HEK293 (cell line): ENCODE measurements around the gene GAS2L3.

ENCODE experiments used
- CTCF ChIA-PET: fragments of 350-600 bp; formaldehyde crosslinking; extraction: SDS; loops from one replicate; lab custom pipeline; 2021; ENCODE audit warnings: antibody characterized with exemption; lab: Yijun Ruan, JAX
- POLR2A ChIA-PET: fragments of 300-600 bp; formaldehyde crosslinking; extraction: SDS; loops from one replicate; lab custom pipeline; 2020; ENCODE audit warnings: antibody characterized with exemption, inconsistent platforms; lab: Yijun Ruan, JAX
- H3K27ac ChIP-seq: fragments of 200-500 bp; sonication (Bioruptor generic); 2 replicates; pipeline ENCODE4 v1.5.1; 2014; ENCODE audit warnings: low read depth, low read length, control low read depth, inconsistent platforms; ENCODE audit errors: extremely low read depth
- H3K36me3 ChIP-seq, 2 experiments: fragments of 200-500 bp in 1 of 2; sonication (Bioruptor generic) in 1 of 2; 1 replicate in 1 of 2; 2 replicates in 1 of 2; pipeline ENCODE4 v1.5.1; 2014 to 2017; ENCODE audit warnings: inconsistent platforms in 2 of 2, low read length in 2 of 2; ENCODE audit not compliant: control insufficient read depth in 2 of 2, insufficient read depth in 1 of 2
- H3K4me1 ChIP-seq: fragments of 200-500 bp; sonication (Bioruptor generic); 2 replicates; pipeline ENCODE4 v1.5.1; 2014; ENCODE audit warnings: mild to moderate bottlenecking, low read length, inconsistent platforms; ENCODE audit not compliant: control insufficient read depth, insufficient read depth
- H3K4me3 ChIP-seq: 2 replicates; pipeline ENCODE4 v1.5.1; 2011; ENCODE audit warnings: low read depth, mild to moderate bottlenecking, control low read depth, low read length, moderate library complexity
- H3K9me3 ChIP-seq: fragments of 200-500 bp; sonication (Bioruptor generic); 2 replicates; pipeline ENCODE4 v1.5.1; 2014; ENCODE audit warnings: low read depth, low read length, inconsistent platforms; ENCODE audit not compliant: control insufficient read depth, insufficient read depth
- EGR2 ChIP-seq: fragments of 450-650 bp; formaldehyde crosslinking; IDR thresholded peaks from 2 replicates; pipeline ENCODE4 v1.5.1; 2016; ENCODE audit warnings: low read depth, missing biosample characterization, missing genetic modification characterization
- OVOL3 ChIP-seq: fragments of 450-650 bp; formaldehyde crosslinking; IDR thresholded peaks from 2 replicates; pipeline ENCODE4 v1.5.1; 2016; ENCODE audit warnings: missing biosample characterization, missing genetic modification characterization
- REPIN1 ChIP-seq: fragments of 450-650 bp; formaldehyde crosslinking; IDR thresholded peaks from 2 replicates; pipeline ENCODE4 v1.5.1; 2017; ENCODE audit warnings: missing biosample characterization, missing genetic modification characterization, low read depth
- SCRT1 ChIP-seq: fragments of 450-650 bp; formaldehyde crosslinking; IDR thresholded peaks from 2 replicates; pipeline ENCODE4 v1.5.1; 2016; ENCODE audit warnings: missing biosample characterization, missing genetic modification characterization, borderline replicate concordance
- ZFHX2 ChIP-seq: fragments of 450-650 bp; formaldehyde crosslinking; conservative IDR thresholded peaks from 2 replicates; pipeline ENCODE4 v1.5.1; 2016; ENCODE audit warnings: missing biosample characterization, missing genetic modification characterization
- ZNF174 ChIP-seq: fragments of 450-650 bp; formaldehyde crosslinking; IDR thresholded peaks from 2 replicates; pipeline ENCODE4 v1.5.0; 2017; ENCODE audit warnings: missing biosample characterization, mild to moderate bottlenecking, missing genetic modification characterization
- ZNF24 ChIP-seq: fragments of 450-650 bp; formaldehyde crosslinking; IDR thresholded peaks from 2 replicates; pipeline ENCODE4 v1.5.1; 2016; ENCODE audit warnings: missing biosample characterization, missing genetic modification characterization
- ZNF350 ChIP-seq: fragments of 450-650 bp; formaldehyde crosslinking; IDR thresholded peaks from 2 replicates; pipeline ENCODE4 v1.5.0; 2017; ENCODE audit warnings: missing biosample characterization, mild to moderate bottlenecking, missing genetic modification characterization
- ZNF391 ChIP-seq: fragments of 450-650 bp; formaldehyde crosslinking; IDR thresholded peaks from 2 replicates; pipeline ENCODE4 v1.5.1; 2016; ENCODE audit warnings: low read depth, missing biosample characterization, missing genetic modification characterization, borderline replicate concordance
- ZNF423 ChIP-seq: fragments of 450-650 bp; formaldehyde crosslinking; IDR thresholded peaks from 2 replicates; pipeline ENCODE4 v1.5.1; 2016; ENCODE audit warnings: missing biosample characterization, missing genetic modification characterization
- ZNF433 ChIP-seq: fragments of 450-650 bp; formaldehyde crosslinking; IDR thresholded peaks from 2 replicates; pipeline ENCODE4 v1.5.1; 2016; ENCODE audit warnings: missing biosample characterization, missing genetic modification characterization, low read depth
- ZNF514 ChIP-seq: fragments of 450-650 bp; formaldehyde crosslinking; IDR thresholded peaks from 2 replicates; pipeline ENCODE4 v1.5.1; 2016; ENCODE audit warnings: missing biosample characterization, missing genetic modification characterization
- ZNF529 ChIP-seq: fragments of 450-650 bp; formaldehyde crosslinking; IDR thresholded peaks from 2 replicates; pipeline ENCODE4 v1.5.1; 2017; ENCODE audit warnings: missing genetic modification characterization, missing biosample characterization; ENCODE audit not compliant: insufficient replicate concordance
- ZNF560 ChIP-seq: fragments of 450-650 bp; formaldehyde crosslinking; IDR thresholded peaks from 2 replicates; pipeline ENCODE4 v1.5.1; 2017; ENCODE audit warnings: missing biosample characterization, missing genetic modification characterization, borderline replicate concordance
- ZNF621 ChIP-seq: fragments of 450-650 bp; formaldehyde crosslinking; IDR thresholded peaks from 2 replicates; pipeline ENCODE4 v1.5.1; 2017; ENCODE audit warnings: missing biosample characterization, missing genetic modification characterization
- ZNF629 ChIP-seq: fragments of 450-650 bp; formaldehyde crosslinking; IDR thresholded peaks from 2 replicates; pipeline ENCODE4 v1.5.1; 2017; ENCODE audit warnings: missing biosample characterization, missing genetic modification characterization
- ZNF658 ChIP-seq: fragments of 450-650 bp; formaldehyde crosslinking; IDR thresholded peaks from 2 replicates; pipeline ENCODE4; 2016; ENCODE audit warnings: missing biosample characterization, missing genetic modification characterization
- ZNF76 ChIP-seq: fragments of 450-650 bp; formaldehyde crosslinking; IDR thresholded peaks from 2 replicates; pipeline ENCODE4; 2016; ENCODE audit warnings: low read depth, missing biosample characterization, missing genetic modification characterization, borderline replicate concordance
- ZNF791 ChIP-seq: fragments of 450-650 bp; formaldehyde crosslinking; IDR thresholded peaks from 2 replicates; pipeline ENCODE4 v1.5.1; 2016; ENCODE audit warnings: missing biosample characterization, missing genetic modification characterization
- TF ChIP-seq, protein P1 (sequence below): fragments of 450-650 bp; formaldehyde crosslinking; optimal IDR thresholded peaks from 2 replicates; pipeline ENCODE3; 2016; ENCODE audit warnings: missing biosample characterization, mild to moderate bottlenecking, missing genetic modification characterization
- TF ChIP-seq, protein P2 (sequence below): fragments of 450-650 bp; formaldehyde crosslinking; IDR thresholded peaks from 2 replicates; pipeline ENCODE4 v1.5.1; 2016; ENCODE audit warnings: missing biosample characterization, missing genetic modification characterization
- TF ChIP-seq, protein P3 (sequence below): fragments of 450-650 bp; formaldehyde crosslinking; IDR thresholded peaks from 2 replicates; pipeline ENCODE4 v1.5.1; 2016; ENCODE audit warnings: missing biosample characterization, missing genetic modification characterization
- TF ChIP-seq, protein P4 (sequence below): fragments of 450-650 bp; formaldehyde crosslinking; IDR thresholded peaks from 2 replicates; pipeline ENCODE4 v1.5.1; 2016; ENCODE audit warnings: missing biosample characterization, missing genetic modification characterization

Gene GAS2L3

DNA sequence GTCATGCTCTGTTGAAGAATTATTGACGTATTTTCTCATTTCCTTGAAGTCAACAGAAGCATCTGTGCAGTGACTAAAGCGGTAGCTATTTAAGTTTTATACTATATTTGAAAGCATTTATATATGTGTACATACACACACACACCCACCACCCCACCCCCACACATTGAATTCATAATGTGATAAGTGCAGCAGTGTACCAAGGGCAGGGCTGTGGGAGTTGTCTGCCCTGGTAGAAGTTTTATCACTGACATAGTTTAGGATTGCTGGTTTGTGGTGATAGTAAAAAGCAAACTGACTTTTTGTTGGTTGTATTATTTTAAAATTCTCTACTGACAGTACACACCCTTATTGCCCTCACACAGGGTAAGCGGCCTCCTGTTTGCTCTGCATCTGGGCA is 39.1 kb downstream of the GAS2L3 start:
- POLR2A ChIA-PET = no interaction called here
- no peaks in the 10 kb centered on the region for H3K9me3 ChIP-seq

DNA sequence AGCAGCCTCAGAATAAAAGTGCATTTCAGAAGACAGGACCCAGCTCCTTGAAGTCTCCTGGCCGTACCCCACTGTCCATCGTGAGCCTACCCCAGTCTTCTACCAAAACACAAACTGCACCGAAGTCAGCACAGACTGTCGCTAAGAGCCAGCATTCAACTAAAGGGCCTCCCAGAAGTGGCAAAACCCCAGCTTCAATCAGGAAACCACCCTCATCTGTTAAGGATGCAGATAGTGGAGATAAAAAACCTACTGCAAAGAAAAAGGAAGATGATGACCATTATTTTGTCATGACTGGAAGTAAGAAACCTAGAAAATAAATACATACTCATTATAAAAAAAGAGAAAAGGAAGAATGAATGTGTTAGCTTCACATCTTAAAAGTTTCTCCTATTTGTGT is 51.1 kb downstream of the GAS2L3 start:
- Histone ChIP-seq H3K36me3 (peaks cover 0 to 7% of the 10 kb centered on the region in 2 experiments; a peak in 2 of 3 replicates), H3K4me3 (no peak overlapping the region), H3K27ac (no peak overlapping the region), H3K9me3 (no peaks in the 10 kb centered on the region)
- POLR2A ChIA-PET = no interaction called here
- TF ChIP-seq OVOL3 (no peak), ZNF433 (tag by site-specific recombination) (no peak), ZNF658 (tag by site-specific recombination) (no peak), ZNF529 (tag by site-specific recombination) (no peak), ZNF76 (tag by site-specific recombination) (no peak), ZNF423 (tag by site-specific recombination) (no peak), ZNF514 (tag by site-specific recombination) (no peak), SCRT1 (no peak), REPIN1 (tag by site-specific recombination) (no peak)
- TF ChIP-seq, protein P1, sequence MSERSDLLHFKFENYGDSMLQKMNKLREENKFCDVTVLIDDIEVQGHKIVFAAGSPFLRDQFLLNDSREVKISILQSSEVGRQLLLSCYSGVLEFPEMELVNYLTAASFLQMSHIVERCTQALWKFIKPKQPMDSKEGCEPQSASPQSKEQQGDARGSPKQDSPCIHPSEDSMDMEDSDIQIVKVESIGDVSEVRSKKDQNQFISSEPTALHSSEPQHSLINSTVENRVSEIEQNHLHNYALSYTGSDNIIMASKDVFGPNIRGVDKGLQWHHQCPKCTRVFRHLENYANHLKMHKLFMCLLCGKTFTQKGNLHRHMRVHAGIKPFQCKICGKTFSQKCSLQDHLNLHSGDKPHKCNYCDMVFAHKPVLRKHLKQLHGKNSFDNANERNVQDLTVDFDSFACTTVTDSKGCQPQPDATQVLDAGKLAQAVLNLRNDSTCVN = no peak
- TF ChIP-seq, protein P2, sequence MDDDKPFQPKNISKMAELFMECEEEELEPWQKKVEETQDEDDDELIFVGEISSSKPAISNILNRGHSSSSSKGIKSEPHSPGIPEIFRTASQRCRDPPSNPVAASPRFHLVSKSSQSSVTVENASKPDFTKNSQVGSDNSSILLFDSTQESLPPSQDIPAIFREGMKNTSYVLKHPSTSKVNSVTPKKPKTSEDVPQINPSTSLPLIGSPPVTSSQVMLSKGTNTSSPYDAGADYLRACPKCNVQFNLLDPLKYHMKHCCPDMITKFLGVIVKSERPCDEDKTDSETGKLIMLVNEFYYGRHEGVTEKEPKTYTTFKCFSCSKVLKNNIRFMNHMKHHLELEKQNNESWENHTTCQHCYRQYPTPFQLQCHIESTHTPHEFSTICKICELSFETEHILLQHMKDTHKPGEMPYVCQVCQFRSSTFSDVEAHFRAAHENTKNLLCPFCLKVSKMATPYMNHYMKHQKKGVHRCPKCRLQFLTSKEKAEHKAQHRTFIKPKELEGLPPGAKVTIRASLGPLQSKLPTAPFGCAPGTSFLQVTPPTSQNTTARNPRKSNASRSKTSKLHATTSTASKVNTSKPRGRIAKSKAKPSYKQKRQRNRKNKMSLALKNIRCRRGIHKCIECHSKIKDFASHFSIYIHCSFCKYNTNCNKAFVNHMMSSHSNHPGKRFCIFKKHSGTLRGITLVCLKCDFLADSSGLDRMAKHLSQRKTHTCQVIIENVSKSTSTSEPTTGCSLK (tag by site-specific recombination) = no peak
- TF ChIP-seq, protein P3, sequence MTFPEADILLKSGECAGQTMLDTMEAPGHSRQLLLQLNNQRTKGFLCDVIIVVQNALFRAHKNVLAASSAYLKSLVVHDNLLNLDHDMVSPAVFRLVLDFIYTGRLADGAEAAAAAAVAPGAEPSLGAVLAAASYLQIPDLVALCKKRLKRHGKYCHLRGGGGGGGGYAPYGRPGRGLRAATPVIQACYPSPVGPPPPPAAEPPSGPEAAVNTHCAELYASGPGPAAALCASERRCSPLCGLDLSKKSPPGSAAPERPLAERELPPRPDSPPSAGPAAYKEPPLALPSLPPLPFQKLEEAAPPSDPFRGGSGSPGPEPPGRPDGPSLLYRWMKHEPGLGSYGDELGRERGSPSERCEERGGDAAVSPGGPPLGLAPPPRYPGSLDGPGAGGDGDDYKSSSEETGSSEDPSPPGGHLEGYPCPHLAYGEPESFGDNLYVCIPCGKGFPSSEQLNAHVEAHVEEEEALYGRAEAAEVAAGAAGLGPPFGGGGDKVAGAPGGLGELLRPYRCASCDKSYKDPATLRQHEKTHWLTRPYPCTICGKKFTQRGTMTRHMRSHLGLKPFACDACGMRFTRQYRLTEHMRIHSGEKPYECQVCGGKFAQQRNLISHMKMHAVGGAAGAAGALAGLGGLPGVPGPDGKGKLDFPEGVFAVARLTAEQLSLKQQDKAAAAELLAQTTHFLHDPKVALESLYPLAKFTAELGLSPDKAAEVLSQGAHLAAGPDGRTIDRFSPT (tag by site-specific recombination) = no peak
- TF ChIP-seq, all 188 proteins: peak for 0
- no peaks in the 10 kb centered on the region for H3K4me1 ChIP-seq
- CTCF ChIA-PET = no interaction called here

More for the DNA sequence above, 39.1 kb downstream of the GAS2L3 start:
- TF ChIP-seq ZNF629 (tag by site-specific recombination) = no peak
- peak; percentile 35 for TF ChIP-seq ZFHX2
- peak; percentile 62 for TF ChIP-seq EGR2 (tag by site-specific recombination)
- CTCF ChIA-PET = no interaction called here
- Histone ChIP-seq H3K4me1 (no peaks in the 10 kb centered on the region), H3K36me3 (peaks cover 14% of the 10 kb centered on the region in 2 experiments), H3K4me3 (no peak overlapping the region), H3K27ac (no peak overlapping the region)

DNA sequence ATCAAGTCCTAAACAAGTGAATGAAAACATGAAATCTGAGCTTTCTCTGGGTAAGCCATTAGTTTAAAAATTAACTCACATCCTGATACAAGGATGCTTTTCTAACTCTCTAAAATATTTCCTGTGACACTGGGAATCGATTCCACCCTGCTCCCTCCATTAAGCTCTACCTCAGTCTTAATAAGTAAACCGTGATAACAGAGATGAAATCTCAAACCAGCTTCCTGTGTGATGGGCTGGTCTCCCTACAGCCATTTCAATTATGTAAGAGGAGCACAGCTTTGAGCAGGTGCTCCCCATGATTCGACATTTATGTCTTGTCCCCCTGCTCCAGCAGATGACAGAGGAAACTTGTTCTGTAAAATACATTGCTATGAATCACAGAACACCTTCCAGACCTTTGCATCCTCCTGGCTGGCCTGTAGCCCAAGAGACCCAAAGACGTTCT is 59.0 kb downstream of the GAS2L3 start:
- Histone ChIP-seq H3K27ac (no peak overlapping the region), H3K4me3 (no peak overlapping the region), H3K9me3 (no peaks in the 10 kb centered on the region), H3K4me1 (no peaks in the 10 kb centered on the region), H3K36me3 (no peaks in the 10 kb centered on the region)
- ChIA-PET CTCF (no interaction called here), POLR2A (no interaction called here)
- no peak for TF ChIP-seq ZNF174 (tag by site-specific recombination)
- TF ChIP-seq, protein P4, sequence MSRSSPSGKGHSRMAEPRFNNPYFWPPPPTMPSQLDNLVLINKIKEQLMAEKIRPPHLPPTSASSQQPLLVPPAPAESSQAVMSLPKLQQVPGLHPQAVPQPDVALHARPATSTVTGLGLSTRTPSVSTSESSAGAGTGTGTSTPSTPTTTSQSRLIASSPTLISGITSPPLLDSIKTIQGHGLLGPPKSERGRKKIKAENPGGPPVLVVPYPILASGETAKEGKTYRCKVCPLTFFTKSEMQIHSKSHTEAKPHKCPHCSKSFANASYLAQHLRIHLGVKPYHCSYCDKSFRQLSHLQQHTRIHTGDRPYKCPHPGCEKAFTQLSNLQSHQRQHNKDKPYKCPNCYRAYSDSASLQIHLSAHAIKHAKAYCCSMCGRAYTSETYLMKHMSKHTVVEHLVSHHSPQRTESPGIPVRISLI (tag by site-specific recombination) = no peak
- TF ChIP-seq ZNF621 = no peak
- no peak for TF ChIP-seq ZNF391 (tag by site-specific recombination)
- TF ChIP-seq ZNF560 (tag by site-specific recombination) = no peak
- TF ChIP-seq ZNF791 = no peak
- no peak for TF ChIP-seq ZNF350
- TF ChIP-seq ZNF24 (tag by site-specific recombination) = no peak
